ENCODE results near the gene OVCA2.
A peak's percentile ranks its signal among the peaks of the same experiment; 100 is the strongest.

OVCA2 gene

DNA sequence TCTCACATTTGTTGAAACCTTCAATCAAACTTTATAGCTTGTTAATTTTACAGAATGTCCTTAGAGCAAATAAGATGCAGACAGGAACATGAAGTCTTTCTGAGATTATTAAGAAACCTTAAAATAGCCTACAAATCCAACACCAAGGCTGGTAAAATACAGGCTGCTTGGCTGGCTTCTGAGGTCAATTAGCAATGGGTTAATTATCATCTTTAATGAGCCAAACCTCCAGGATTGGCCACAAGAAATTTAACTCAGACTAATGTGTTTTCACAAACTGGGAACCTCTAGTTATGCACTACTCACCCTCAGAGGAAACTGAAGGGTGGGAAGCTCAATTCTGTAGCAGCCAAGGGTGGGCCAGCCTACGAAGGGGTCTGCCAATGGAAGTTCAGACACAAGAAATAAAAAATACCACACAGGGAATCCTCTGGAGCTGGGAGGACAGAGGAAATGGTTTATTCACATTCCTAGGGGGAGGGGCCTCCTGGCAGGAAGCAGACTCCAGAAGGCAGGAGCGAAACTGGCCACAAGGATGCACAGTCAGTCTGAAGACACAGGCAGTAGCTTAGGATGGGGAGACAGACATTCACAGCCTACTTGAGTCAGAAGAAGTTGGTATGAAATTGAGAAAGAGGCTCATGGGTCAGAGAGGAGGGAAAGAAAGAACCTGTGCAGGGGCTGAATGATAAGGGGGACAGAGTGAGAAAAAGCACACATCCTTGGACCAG lies 49.1 kb downstream of the OVCA2 start:
- TF ChIP-seq EZH2 (IDR thresholded peaks at IDR 0.05) (no peak), POLR2AphosphoS5 (IDR thresholded peaks at IDR 0.05; ENCODE audit: borderline replicate concordance, low read depth, low read length) (no peak), FOXP2 (optimal IDR thresholded peaks at IDR 0.05; ENCODE audit: control extremely low read depth, extremely low read length, insufficient read depth) (no peak)
- Histone ChIP-seq H3K9ac (ENCODE audit: insufficient read length) (peak overlapping the region; percentile 39), H3K36me3 (ENCODE audit: insufficient read depth, low read length) (no peaks in the 10 kb centered on the region), H3K4me3 (peak overlapping the region; percentile 30; the same call in 1 of the 2 replicates), H3K27ac (peak overlapping the region; percentile 45), H3K9me3 (ENCODE audit: low read depth, low read length) (no peaks in the 10 kb centered on the region)
- no peak for DNase-seq (ENCODE audit: low read depth, low spot score)

- Histone ChIP-seq H3K36me3 (ENCODE audit: insufficient read depth, low read length) (no peaks in the 10 kb centered on the region), H3K27ac (no peak overlapping the region), H3K4me3 (no peak overlapping the region), H3K9me3 (ENCODE audit: low read depth, low read length) (no peaks in the 10 kb centered on the region), H3K9ac (ENCODE audit: insufficient read length) (no peak overlapping the region)
- no peak for TF ChIP-seq EZH2 (IDR thresholded peaks at IDR 0.05)
- no peak for DNase-seq (ENCODE audit: low read depth, low spot score)
Observed at GRCh38 chr17:2092253-2092652, 50.4 kb downstream of the OVCA2 start.
